Left ventricle myocardium superior (tissue), 1 donor: Measurements from ENCODE around the gene EIF3K. TPM values are rescaled to one million over a fixed set of nuclear protein-coding genes. Genes with fewer than 3 reads are reported as not detected.

Experiments
- ATAC-seq: fragments of 200-7000 bp; cut with Tn5 transposase; one replicate; pipeline ENCODE4 v1.9.1; 2020; ENCODE audit warnings: mild to moderate bottlenecking, moderate library complexity
- DNase-seq: peaks from one replicate; pipeline ENCODE4 v3.0.0-alpha.2; 2020
- intact Hi-C: fragments of 100-400 bp; cut with micrococcal nuclease; formaldehyde crosslinking; loops from one replicate; pipeline ENCODE4 v1.11.0; 2022
- total RNA-seq: library from RNA; stranded (reverse); fragmentation: NEBNext Ultra II Directional; extraction: Animal tissue kit (Norgen Biotek cat#: 25700); gene quantifications from one replicate; pipeline ENCODE4 v1.2.1, GENCODE V29; 2021
- donor health status: DM: no; HTN: yes; CAD: no; lungs with severe emphysema.

EIF3K gene
- total RNA-seq, 1 donor from 2014 or later = 674 TPM

GRCh38 chr19:38663156-38663651, 44.2 kb downstream of the EIF3K start:
- DNase-seq (no peak), ATAC-seq (peak; percentile 1)
- intact Hi-C loops = no loop called here

DNA sequence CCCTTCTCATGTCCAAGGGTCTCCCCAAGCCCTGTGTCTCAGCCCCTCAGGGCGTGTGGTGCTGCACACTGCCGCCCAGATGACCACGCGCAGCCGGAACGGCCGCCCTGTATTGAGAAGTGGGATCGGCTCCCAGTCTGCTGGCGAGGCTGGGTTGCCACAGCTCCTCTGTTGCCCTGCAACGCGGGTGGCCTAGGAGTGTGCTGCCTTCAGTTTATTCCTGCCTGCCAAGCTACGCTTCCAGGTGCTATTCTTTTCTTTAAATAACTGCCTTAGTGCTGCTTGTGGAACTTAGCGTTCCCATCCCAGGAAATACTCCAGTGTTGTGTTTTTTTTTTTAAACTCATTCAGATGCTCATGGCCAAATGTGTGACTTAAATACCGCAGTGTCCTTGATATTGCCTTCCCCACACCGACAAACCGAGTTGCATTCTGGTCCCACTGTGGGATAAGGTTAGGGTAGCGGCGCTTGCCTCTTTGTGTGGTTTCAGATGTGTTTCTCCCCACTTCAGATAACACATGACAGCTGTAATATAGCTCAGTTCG, 45.0 kb downstream of the EIF3K start:
- intact Hi-C loops = no loop called here
- ATAC-seq (peak; percentile 71), DNase-seq (peak; percentile 84)

DNA sequence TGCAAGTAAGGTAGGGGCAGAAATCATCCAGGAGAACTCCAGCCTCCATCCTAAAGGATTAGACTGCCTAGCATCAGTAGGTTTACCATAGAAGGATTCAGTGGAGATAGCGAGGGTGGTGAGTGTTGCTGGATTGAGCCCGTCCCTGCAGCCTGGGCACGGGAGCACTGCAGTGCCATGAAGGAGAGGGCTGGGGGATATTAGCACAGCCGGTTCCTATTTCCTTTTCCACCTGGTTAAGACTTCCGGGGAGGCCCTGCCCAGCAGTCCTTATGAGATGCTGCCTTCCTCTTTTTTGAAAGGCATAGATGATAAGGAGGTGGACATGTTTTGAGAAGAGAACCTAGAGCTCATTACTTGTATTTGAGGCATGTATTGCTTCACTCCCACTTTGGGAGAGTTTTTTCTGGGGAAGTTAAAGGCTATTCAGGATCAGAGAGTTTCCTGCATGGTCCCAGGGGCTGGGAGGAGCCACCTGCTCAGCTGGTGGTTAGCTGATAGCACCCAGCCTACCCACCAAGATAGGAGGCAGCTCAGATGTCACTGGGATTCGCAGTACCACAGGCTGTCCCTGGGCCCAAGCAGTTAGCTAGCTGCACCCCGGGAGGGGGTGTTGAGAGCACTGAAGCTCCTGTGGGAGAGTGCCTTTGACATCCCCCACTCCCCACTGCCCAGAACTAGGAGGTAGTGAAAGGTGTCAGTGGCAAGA, 45.7 kb downstream of the EIF3K start:
- peak; percentile 58 for DNase-seq
- ATAC-seq = peak; percentile 49
- intact Hi-C loops = no loop called here

DNA sequence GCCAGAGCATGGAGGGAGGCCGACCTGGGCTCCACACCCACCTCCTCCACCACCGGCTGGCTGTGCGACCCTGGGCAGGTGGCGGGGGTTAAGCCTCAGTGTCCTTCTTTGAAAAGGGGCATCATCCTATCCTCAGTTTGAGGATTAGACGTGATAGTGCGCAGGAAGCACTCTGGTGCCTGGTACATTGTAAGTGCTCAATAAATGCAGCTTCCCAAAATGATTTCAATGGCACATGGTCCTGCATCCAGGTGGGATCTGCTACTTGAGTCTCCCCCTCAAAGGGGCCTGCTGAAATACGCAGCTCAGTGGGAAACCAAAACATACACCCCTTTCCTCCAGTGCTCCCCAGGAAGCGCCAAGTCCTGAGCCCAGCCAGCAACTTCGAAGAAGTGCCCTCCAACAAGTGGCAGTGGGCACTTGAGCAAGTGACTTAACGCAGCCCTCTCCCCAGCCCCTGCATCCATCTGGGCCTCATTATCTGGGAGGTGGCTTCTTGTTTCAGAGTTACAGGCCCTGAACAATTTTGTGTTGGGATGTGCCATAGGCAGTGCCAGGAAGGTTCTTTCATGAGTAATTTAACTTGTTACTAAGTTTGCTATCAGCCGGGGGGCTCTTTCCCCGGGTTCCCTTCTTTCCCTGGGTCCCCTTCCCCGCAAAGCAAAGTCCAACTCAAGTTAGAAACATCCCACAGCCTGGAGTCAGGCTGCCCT, 46.4 kb downstream of the EIF3K start:
- intact Hi-C loops = no loop called here
- DNase-seq (no peak), ATAC-seq (no peak)

- intact Hi-C loops = no loop called here
- ATAC-seq (peak; percentile 60), DNase-seq (peak; percentile 74)
Observed at GRCh38 chr19:38665950-38666662, 47.1 kb downstream of the EIF3K start.

DNA sequence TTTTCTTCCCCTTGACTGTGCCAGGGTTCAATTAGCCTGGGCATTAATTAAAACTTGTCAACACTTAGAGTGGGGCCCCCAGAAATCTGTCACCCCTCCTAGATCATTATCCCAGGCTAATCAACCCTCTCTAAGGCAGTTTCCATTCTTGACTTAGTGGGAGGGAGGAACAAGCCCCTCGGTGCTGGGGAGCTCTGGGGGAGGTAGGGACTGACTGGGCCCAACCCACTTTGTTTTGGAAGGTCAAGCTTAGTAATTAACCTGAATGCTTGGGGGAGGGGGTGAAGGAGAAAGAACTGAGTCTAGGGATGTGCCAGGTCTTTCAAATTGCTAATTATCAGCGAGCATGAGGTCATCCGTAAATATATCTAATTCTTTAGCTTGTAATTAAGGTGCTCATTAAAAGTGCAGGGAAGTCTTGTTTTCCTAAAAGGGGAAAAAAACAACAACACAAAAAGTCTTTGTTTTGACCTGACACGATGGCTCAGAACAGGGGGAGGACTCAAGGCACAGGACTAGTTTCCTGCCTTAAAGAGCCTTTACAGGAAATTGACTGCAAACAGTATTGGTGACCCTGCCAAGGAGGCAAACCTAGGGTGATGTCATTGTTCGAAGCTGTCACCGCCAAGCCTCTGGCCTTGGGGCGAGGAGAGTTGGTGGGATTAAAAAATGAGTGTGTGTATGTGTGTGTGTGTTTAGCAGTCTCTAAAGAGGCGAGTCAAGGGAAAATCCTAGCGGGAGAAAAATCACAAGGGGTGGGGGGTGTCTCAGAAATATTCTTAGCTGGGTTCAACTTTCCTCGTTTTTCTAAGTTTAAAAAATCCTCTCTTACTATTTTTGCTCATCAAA, 47.9 kb downstream of the EIF3K start:
- DNase-seq = peak; percentile 47
- intact Hi-C loops = no loop called here
- ATAC-seq = peak; percentile 12

GRCh38 chr19:38667661-38668171, 48.7 kb downstream of the EIF3K start:
- DNase-seq (no peak), ATAC-seq (no peak)
- intact Hi-C loops = no loop called here

GRCh38 chr19:38669552-38669951, 50.6 kb downstream of the EIF3K start:
- intact Hi-C loops = no loop called here
- DNase-seq = no peak
- ATAC-seq = no peak

DNA sequence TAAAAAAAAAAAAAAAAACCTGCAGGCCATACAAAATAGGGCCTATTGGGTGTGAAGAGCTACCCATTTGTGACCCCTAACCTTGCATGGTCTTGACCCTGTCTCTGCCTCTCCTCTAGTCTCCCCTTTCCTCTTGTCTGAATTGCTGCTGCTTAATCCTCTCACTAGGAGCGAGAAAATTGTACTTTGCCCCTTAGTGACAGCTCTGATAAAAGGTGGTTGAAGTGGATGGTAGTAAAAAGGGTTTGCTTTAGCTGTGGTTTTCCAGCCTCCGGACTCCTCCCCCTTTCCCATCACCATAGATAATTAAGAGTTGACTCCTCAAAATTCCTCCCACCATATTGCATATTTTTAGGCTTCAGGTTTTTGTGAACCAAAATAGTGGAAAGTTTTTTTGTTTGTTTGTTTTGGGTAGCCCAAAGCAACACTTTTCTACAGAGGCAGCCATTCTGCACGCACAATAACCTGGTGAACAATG, 52.0 kb downstream of the EIF3K start:
- no peak for DNase-seq
- ATAC-seq = peak; percentile 32
- intact Hi-C loops = no loop called here

DNA sequence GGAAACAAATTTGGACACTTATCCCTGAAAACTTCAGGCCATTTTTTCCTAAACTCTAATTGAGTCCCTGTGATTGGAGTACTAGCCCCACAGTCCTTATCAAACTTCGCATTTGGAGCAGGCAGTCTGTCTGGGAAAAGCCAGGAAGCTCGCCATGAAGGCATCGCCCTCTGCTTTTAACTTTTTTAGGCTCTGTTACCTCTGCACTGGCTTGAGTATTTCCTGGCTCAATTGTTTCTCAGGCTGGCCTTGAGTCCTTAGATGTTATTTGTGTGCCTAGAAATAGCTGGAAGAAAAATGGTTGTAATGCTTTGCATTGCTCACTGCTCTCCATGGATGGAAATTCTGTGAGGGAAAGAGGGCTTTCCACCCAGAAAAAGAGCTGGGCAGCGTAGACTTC, 52.7 kb downstream of the EIF3K start:
- intact Hi-C loops = no loop called here
- peak; percentile 16 for ATAC-seq
- peak; percentile 26 for DNase-seq

DNA sequence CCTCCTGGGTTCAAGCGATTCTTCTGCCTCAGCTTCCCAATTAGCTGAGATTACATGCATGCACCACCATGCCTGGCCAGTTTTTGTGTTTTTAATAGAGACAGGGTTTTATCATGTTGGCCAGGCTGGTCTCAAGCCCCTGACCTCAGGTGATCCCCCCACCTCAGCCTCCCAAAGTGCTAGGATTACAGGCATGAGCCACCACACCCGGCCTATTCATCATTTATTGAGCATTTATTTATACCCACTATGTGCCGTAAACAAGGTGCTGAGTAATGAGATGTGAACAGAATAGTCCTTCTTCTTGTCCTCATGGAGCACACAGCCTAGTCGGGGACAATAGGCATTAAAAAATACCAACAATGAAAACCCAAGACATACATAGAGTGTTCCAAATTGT, 54.0 kb downstream of the EIF3K start:
- ATAC-seq (no peak), DNase-seq (peak; percentile 21)
- intact Hi-C loops = no loop called here

DNA sequence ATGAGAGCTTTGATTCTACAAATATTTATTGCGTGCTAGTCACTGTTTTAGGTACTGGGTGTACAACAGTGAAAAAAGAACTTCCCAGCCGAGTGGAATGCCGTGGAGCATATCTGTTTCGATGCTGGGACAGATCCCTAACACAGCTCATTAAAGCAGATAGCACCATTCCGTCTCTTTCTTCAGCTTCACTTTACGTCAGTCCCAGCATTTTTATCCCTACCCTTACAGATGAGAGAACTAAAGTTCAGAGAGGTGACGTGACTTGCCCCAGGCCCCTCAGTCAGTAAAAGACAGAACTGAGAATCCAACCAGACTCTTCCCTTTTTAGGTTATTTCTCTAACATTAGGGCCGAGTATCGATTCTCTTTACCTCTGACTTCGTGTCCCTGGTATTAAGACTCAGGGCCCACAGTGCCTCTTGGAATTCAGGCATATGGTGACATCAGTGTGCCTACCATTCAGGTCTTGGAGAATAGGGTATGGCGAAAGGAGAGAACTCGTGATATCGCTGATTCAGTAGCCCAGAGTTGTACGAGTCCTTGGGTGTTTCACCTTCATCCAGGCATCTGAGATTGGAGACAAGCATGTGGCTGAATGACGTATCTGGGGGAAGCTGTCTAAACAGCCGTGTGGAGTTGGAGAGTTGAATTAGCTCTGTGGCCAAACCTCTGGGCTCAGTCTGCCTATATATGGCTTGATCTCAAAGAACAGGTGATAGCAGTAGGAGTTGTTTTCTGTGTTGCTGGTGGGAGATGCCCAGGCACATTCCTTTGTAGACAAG, 55.6 kb downstream of the EIF3K start:
- intact Hi-C loops = loop anchor here (2.0 kb wide), 1 partner anchor 26 kb away; no protein-coding TSS in a partner anchor
- peak; percentile 76 for ATAC-seq
- peak; percentile 20 for DNase-seq

- intact Hi-C loops = loop anchor here (2.0 kb wide), 1 partner anchor 27 kb away; no protein-coding TSS in a partner anchor
- DNase-seq (peak; percentile 32), ATAC-seq (peak; percentile 1)
Observed at GRCh38 chr19:38675611-38676010, 56.6 kb downstream of the EIF3K start.

GRCh38 chr19:38676023-38676877, 57.3 kb downstream of the EIF3K start:
- ATAC-seq (peak; percentile 9), DNase-seq (peak; percentile 48)
- intact Hi-C loops = no loop called here

GRCh38 chr19:38676878-38677646, 58.1 kb downstream of the EIF3K start:
- ATAC-seq (no peak), DNase-seq (peak; percentile 16)
- intact Hi-C loops = no loop called here
